ENCODE data around the gene GIPC1. TPM values are rescaled to one million over a fixed set of nuclear protein-coding genes. Genes with fewer than 3 reads are reported as not detected.
"Not testable (repeated sequence)": the region's sequence is repeated elsewhere in the genome, so short reads cannot be mapped to it uniquely, and the experiment has no call there.

GIPC1 gene
- total and polyA plus RNA-seq, 12 donors, result 26.6 to 107 (median 64.3) TPM

DNA sequence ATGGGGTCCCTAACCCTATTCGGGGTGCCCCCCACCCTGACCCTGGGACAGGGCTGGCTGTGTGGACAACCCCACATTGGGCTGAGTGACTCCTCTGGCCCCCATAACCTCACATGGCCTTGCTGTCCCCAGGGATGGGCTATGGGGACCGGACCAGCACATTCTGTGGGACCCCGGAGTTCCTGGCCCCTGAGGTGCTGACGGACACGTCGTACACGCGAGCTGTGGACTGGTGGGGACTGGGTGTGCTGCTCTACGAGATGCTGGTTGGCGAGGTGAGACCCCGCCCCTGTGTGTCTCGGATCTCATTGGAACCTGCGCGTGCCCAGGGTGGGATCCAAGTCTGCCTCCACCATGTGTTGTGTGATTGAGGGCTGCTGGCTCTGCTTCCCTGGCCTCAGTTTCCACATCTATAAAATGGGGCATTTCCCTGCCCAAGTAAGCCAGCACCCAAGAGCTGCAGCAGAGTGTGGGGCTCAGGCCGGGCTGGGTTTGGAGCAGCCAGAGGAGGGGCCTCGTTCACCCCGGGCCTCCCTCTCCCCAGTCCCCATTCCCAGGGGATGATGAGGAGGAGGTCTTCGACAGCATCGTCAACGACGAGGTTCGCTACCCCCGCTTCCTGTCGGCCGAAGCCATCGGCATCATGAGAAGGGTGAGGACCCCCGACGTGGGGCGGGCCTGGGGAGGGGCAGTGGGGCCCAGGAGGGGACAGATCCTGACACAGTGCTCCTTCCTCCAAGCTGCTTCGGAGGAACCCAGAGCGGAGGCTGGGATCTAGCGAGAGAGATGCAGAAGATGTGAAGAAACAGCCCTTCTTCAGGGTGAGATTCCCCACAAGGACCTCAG, 25.7 kb downstream of the GIPC1 start:
- peaks cover 0 to 14% of the 10 kb centered on the region in 2 donors for H3K4me1 ChIP-seq (replicated peaks in 1 of 2)
- no peak for TF ChIP-seq POLR2A (IDR thresholded peaks at IDR 0.05)
- TF ChIP-seq, protein P1, sequence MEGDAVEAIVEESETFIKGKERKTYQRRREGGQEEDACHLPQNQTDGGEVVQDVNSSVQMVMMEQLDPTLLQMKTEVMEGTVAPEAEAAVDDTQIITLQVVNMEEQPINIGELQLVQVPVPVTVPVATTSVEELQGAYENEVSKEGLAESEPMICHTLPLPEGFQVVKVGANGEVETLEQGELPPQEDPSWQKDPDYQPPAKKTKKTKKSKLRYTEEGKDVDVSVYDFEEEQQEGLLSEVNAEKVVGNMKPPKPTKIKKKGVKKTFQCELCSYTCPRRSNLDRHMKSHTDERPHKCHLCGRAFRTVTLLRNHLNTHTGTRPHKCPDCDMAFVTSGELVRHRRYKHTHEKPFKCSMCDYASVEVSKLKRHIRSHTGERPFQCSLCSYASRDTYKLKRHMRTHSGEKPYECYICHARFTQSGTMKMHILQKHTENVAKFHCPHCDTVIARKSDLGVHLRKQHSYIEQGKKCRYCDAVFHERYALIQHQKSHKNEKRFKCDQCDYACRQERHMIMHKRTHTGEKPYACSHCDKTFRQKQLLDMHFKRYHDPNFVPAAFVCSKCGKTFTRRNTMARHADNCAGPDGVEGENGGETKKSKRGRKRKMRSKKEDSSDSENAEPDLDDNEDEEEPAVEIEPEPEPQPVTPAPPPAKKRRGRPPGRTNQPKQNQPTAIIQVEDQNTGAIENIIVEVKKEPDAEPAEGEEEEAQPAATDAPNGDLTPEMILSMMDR (IDR thresholded peaks at IDR 0.05), result no peak
- H3K9me3 ChIP-seq (replicated peaks in 1 of 3), result no peaks in the 10 kb centered on the region
- DNase-seq, result no peak
- H3K36me3 ChIP-seq (replicated peaks in 1 of 2), result peaks cover 0 to 59% of the 10 kb centered on the region in 2 donors
- 75 to 87% (median 86%) methylated on average over 11 to 32 of the region's 32 CpGs for WGBS, 4 donors
- H3K27me3 ChIP-seq, result no peaks in the 10 kb centered on the region
- H3K4me3 ChIP-seq, result no peak overlapping the region
- no peak overlapping the region for H3K27ac ChIP-seq
- intact Hi-C loops (cut with DNase I), result loop anchor here in 1 of 2 donors (5.0 kb wide), 1 partner anchor 38 kb away; the partner anchor contains the start of gene PKN1

DNA sequence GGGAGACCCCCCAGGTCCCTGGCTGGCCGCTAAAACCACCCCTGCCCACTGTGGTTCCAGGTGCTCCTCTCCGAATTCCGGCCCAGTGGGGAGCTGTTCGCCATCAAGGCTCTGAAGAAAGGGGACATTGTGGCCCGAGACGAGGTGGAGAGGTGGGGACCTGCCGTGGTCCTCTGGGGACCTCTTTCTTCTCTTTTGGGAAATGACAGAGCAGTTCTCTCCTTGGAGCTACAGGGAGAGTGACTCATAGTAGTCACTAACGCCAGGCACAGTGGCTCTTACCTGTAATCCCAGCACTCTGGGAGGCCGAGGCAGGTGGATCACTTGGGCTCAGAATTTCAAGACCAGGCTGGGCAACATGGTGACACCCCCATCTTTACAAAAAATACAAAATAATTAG, 28.1 kb downstream of the GIPC1 start:
- TF ChIP-seq, protein P1 (IDR thresholded peaks at IDR 0.05), result no peak
- Histone ChIP-seq H3K4me3 (no peak overlapping the region), H3K4me1 (replicated peaks in 1 of 2) (peaks cover 0 to 6% of the 10 kb centered on the region in 2 donors), H3K27me3 (no peaks in the 10 kb centered on the region), H3K27ac (no peak overlapping the region), H3K9me3 (replicated peaks in 1 of 3) (no peaks in the 10 kb centered on the region), H3K36me3 (replicated peaks in 1 of 2) (peaks cover 0 to 82% of the 10 kb centered on the region in 2 donors)
- DNase-seq, result no peak
- WGBS, 4 donors, result 67 to 78% (median 75%) methylated on average over 9 of the region's 9 CpGs
- intact Hi-C loops (cut with DNase I), result no loop called here

DNA sequence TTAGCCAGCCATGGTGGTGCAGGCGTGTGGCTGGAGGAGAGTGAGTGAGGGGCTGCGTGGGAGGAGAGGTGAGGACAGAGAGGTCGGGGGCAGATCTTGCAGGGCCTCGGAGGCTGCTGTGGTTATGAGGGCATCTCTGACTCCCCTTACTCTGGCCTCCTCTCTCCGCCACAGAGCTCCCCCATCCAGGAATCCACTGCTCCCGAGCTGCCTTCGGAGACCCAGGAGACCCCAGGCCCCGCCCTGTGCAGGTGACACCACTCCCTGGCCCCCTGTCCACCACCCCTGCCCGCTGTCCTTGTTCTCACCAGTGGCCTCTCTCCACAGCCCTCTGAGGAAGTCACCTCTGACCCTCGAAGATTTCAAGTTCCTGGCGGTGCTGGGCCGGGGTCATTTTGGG, 28.5 kb downstream of the GIPC1 start:
- H3K4me1 ChIP-seq (replicated peaks in 1 of 2), result peaks cover 0 to 2% of the 10 kb centered on the region in 2 donors
- H3K9me3 ChIP-seq (replicated peaks in 1 of 3), result no peaks in the 10 kb centered on the region
- H3K4me3 ChIP-seq, result no peak overlapping the region
- 85 to 93% (median 87%) methylated on average over 7 to 12 of the region's 12 CpGs for WGBS, 4 donors
- intact Hi-C loops (cut with DNase I), result no loop called here
- H3K36me3 ChIP-seq (replicated peaks in 1 of 2), result peaks cover 0 to 87% of the 10 kb centered on the region in 2 donors
- TF ChIP-seq, protein P1 (IDR thresholded peaks at IDR 0.05), result no peak
- no peak for TF ChIP-seq POLR2A (IDR thresholded peaks at IDR 0.05)
- DNase-seq, result no peak
- H3K27me3 ChIP-seq, result no peaks in the 10 kb centered on the region
- no peak overlapping the region for H3K27ac ChIP-seq

DNA sequence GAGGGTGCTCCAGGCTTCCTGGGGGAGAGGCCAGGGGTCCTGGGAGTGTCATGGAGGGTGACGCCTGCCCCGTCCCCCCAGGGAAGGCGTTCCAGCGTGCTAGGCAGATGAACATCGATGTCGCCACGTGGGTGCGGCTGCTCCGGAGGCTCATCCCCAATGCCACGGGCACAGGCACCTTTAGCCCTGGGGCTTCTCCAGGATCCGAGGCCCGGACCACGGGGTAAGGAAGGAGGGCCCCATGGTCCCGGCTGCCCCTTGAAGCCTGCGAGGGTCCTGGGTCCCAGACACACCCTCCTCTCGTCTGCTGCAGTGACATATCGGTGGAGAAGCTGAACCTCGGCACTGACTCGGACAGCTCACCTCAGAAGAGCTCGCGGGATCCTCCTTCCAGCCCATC, 32.2 kb downstream of the GIPC1 start:
- intact Hi-C loops (cut with DNase I), result no loop called here
- Histone ChIP-seq H3K9me3 (replicated peaks in 1 of 3) (no peaks in the 10 kb centered on the region), H3K4me1 (replicated peaks in 1 of 2) (no peaks in the 10 kb centered on the region), H3K27ac (no peak overlapping the region), H3K4me3 (no peak overlapping the region), H3K36me3 (replicated peaks in 1 of 2) (peaks cover 0 to 87% of the 10 kb centered on the region in 2 donors), H3K27me3 (no peaks in the 10 kb centered on the region)
- WGBS, 4 donors, result 91 to 95% (median 94%) methylated on average over 12 to 21 of the region's 21 CpGs; no CpG with 5 or more reads in 1 of the 4 donors
- DNase-seq, result no peak
- no peak for TF ChIP-seq POLR2A (IDR thresholded peaks at IDR 0.05)
- TF ChIP-seq, protein P1 (IDR thresholded peaks at IDR 0.05), result no peak

DNA sequence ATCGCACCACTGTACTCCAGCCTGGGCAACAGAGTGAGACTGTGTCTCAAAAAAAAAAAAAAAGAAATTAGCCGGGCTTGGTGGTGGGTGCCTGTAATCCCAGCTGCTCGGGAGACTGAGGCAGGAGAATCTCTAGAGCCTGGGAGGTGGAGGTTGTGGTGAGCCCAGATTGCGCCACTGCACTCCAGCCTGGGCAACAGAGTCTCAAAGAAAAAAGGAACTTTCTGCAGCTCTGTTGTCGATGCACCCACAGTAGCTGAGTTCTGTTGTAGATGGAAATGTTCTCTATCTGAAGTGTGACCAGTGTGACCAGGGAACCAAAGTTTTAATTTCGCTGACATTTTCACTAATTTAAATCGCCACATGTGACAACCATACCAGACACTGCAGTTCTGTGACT, 33.5 kb downstream of the GIPC1 start:
- H3K4me3 ChIP-seq; H3K27me3 ChIP-seq; H3K9me3 ChIP-seq (replicated peaks in 1 of 3); H3K4me1 ChIP-seq (replicated peaks in 1 of 2); intact Hi-C loops (cut with DNase I); DNase-seq; H3K27ac ChIP-seq: not testable (repeated sequence)
- WGBS, 4 donors, result 87 to 95% (median 92%) methylated on average over 7 of the region's 7 CpGs
- peaks cover 0 to 74% of the 10 kb centered on the region in 2 donors for H3K36me3 ChIP-seq (replicated peaks in 1 of 2)

All from adrenal gland (tissue), 12 donors.